AG04449 (cell line): ENCODE data around the gene KCNH2.
"Not testable (repeated sequence)": the region's sequence is repeated elsewhere in the genome, so short reads cannot be mapped to it uniquely, and the experiment has no call there.

Experiments used
- CTCF ChIA-PET: fragments of 350-600 bp; formaldehyde crosslinking; extraction: SDS; loops from one replicate; lab custom pipeline; 2021; ENCODE audit warnings: antibody characterized with exemption; lab: Yijun Ruan, JAX
- POLR2A ChIA-PET: fragments of 400-600, 350-600 bp; formaldehyde crosslinking; extraction: SDS; loops from one replicate; lab custom pipeline; 2020; ENCODE audit warnings: antibody characterized with exemption, inconsistent platforms; lab: Yijun Ruan, JAX
- DNase-seq: peaks from one replicate; pipeline ENCODE4 v3.0.0-alpha.2; 2010; ENCODE audit warnings: low read depth, low spot score
- H3K4me3 ChIP-seq: 2 replicates; pipeline ENCODE4 v1.5.1; 2011; ENCODE audit warnings: low read depth, mild to moderate bottlenecking, control low read depth, low read length
- TF ChIP-seq, protein P1 (sequence below): IDR thresholded peaks from one replicate; pipeline ENCODE4 v1.5.1; 2011; ENCODE audit warnings: mild to moderate bottlenecking, moderate library complexity, low read length, control low read depth, inconsistent platforms; ENCODE audit not compliant: insufficient read depth; ENCODE audit errors: missing control alignments

KCNH2 gene

DNA sequence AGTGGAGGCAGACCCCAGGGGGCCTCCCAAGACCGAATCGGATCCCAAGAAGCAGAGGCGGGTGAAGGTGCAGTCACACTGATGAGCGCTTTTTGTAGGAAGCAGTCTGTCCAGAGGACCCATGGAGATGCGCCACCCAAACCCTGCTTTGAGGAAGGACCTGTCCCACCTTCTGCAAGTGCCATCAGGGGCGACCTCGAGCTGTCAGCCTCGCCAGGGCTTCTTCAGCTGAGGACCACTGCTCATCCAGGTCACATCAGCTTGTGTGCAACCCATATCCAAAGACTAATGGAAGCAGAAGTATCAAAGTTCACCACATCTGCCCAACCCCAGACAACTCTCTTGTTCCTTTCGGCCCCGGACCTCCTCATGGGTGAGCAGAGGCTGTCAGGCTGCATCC, 61.5 kb downstream of the KCNH2 start:
- no peak for DNase-seq
- TF ChIP-seq, protein P1, sequence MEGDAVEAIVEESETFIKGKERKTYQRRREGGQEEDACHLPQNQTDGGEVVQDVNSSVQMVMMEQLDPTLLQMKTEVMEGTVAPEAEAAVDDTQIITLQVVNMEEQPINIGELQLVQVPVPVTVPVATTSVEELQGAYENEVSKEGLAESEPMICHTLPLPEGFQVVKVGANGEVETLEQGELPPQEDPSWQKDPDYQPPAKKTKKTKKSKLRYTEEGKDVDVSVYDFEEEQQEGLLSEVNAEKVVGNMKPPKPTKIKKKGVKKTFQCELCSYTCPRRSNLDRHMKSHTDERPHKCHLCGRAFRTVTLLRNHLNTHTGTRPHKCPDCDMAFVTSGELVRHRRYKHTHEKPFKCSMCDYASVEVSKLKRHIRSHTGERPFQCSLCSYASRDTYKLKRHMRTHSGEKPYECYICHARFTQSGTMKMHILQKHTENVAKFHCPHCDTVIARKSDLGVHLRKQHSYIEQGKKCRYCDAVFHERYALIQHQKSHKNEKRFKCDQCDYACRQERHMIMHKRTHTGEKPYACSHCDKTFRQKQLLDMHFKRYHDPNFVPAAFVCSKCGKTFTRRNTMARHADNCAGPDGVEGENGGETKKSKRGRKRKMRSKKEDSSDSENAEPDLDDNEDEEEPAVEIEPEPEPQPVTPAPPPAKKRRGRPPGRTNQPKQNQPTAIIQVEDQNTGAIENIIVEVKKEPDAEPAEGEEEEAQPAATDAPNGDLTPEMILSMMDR: no peak
- no peak overlapping the region for H3K4me3 ChIP-seq
- CTCF ChIA-PET: no interaction called here
- POLR2A ChIA-PET: no interaction called here

DNA sequence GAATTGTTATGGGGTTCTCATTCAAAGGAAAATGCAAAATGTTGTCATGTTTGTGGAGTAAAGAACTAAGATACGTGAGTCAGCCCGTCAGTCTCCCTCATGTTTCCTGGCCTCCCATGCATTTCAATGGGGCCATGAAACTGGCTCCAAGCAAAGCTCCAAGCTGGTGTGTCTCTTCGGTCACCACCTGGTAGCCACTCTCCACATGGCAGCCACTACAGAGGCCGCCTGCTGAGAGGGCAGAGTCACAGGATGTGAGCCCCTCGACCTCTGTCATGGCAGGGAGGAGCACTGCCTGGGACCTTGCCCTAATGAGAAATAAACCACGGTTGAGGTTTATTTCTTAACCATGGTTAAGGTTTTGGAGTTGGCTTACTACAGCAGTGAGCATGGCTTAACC, 63.2 kb downstream of the KCNH2 start:
- no peak for DNase-seq
- ChIA-PET CTCF (no interaction called here), POLR2A (no interaction called here)
- TF ChIP-seq, protein P1: no peak
- H3K4me3 ChIP-seq: no peak overlapping the region

GRCh38 chr7:150914196-150914595, 63.9 kb downstream of the KCNH2 start:
- ChIA-PET CTCF (interaction anchor here (2.6 kb wide), 1 partner anchor 16 kb away, joined by 12 read pairs; no protein-coding TSS in a partner anchor), POLR2A (no interaction called here)
- TF ChIP-seq, protein P1: no peak
- no peak for DNase-seq
- no peak overlapping the region for H3K4me3 ChIP-seq

DNA sequence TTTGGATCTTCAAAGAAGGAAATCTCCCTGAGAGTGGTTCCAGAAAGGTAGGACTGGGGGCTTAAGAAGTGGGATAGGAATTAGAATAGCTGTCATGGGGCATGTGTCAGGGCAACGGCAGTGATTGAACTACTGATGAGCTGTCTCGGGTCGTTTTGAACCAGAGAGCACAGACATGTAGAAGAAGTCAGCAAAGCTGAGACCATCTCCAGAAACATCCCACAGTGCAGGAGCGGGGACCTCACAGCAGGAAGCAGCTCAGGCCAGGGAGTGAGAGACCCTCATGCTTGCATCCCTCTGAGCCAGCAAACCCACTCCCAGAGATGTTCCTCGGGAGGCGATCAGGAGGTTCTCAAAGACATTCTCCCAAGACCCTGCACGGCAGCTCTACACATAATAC, 65.7 kb downstream of the KCNH2 start:
- TF ChIP-seq, protein P1: no peak
- CTCF ChIA-PET: interaction anchor here (1.3 to 2.6 kb wide), 2 partner anchors 12 to 14 kb away, joined by 5 to 12 read pairs; no protein-coding TSS in a partner anchor
- POLR2A ChIA-PET: no interaction called here
- DNase-seq: no peak
- no peak overlapping the region for H3K4me3 ChIP-seq

- TF ChIP-seq, protein P1: no peak
- no peak for DNase-seq
- CTCF ChIA-PET: interaction anchor here (1.0 to 2.6 kb wide), 4 partner anchors 9 to 13 kb away, joined by 3 to 12 read pairs (median 4); no protein-coding TSS in a partner anchor
- H3K4me3 ChIP-seq: no peak overlapping the region
- POLR2A ChIA-PET: no interaction called here
These were observed 66.4 kb downstream of the KCNH2 start for GRCh38 chr7:150911590-150912267.

DNA sequence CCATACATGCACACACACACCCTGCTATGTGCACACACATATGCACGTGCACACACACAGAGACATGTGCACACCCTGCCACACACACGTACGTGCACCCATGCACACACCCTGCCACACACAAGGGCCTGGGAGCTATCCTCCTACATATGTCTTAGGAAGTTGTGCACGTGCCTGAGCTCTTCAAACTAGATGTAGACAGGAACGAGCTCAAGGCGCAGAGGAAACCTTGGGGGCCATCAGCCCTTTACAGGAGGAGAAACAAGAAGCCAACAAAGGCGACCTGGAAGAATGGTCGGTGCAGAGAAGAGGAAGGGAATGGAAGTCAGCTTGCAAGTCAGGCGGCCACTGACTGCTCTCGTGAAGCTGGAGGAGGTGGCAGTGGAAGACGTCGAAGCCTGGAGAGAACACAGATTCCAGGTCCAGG, 67.1 kb downstream of the KCNH2 start:
- ChIA-PET CTCF (interaction anchor here (1.0 to 1.3 kb wide), 3 partner anchors 10 to 13 kb away, joined by 3 to 5 read pairs (median 3); no protein-coding TSS in a partner anchor), POLR2A (no interaction called here)

GRCh38 chr7:150910305-150910995, 67.7 kb downstream of the KCNH2 start:
- POLR2A ChIA-PET, DNase-seq, H3K4me3 ChIP-seq: not testable (repeated sequence)
- CTCF ChIA-PET: interaction anchor here (1.1 kb wide), 1 partner anchor 10 kb away, joined by 3 read pairs; no protein-coding TSS in a partner anchor

More for the DNA sequence above, 67.1 kb downstream of the KCNH2 start:
- DNase-seq: no peak
- TF ChIP-seq, protein P1: no peak
- no peak overlapping the region for H3K4me3 ChIP-seq
